Right lobe of liver (tissue), 4 donors: ENCODE measurements around the gene CHRM2.

Experiments
- CTCF ChIP-seq, 4 donors: fragments of 200-600 bp in 3 of 4; fragments of 450-650 bp in 1 of 4; IDR thresholded peaks; one replicate each; pipeline versions ENCODE4 v1.5.1 to v1.8.0; 2016 to 2022; ENCODE audit warnings: antibody characterized with exemption in 4 of 4, mild to moderate bottlenecking in 2 of 4
- POLR2A ChIP-seq: fragments of 450-650 bp; IDR thresholded peaks from one replicate; pipeline ENCODE4 v1.6.1; 2017; ENCODE audit warnings: antibody characterized with exemption, mild to moderate bottlenecking
- donor health status: DM: no; HTN: no; CAD: no.
- donor health status: DM: no; HTN: no; CAD: no.
- donor health status: DM: no; HTN: yes; CAD: no.

DNA sequence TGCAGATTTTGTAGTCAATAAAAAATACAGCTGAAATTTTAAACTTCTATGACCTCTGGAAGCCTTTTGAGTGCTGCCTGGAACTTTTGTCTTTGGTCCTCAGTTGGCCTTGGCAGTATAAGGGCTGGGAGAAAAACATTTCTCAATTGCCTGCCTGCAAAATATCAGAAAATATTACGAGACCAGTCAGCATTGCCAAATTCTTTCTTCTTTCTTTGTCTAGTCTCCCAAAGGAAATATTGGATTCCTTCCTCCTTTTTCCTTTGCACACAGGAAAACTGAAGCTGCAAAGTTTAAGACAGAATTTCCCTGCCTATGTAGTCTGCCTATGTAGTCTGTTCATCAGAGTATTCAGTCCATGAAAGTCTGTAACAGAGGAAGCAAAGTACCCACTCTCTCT, 95.9 kb downstream of the CHRM2 start:
- TF ChIP-seq CTCF (IDR thresholded peaks at IDR 0.05) (no peak), POLR2A (no peak)
